GM18951 (cell line): ENCODE data around the gene SLC12A3.

Experiments used
- POLR2A ChIP-seq: IDR thresholded peaks from 4 replicates; pipeline ENCODE4 v1.6.1; 2011; ENCODE audit warnings: mild to moderate bottlenecking; ENCODE audit not compliant: insufficient read length, insufficient read depth; ENCODE audit errors: extremely low read depth
- in situ Hi-C: fragments of 300-500 bp; cut with MboI; formaldehyde crosslinking; loops from one replicate; pipeline ENCODE4 v1.12.0; 2022; ENCODE audit warnings: low sequenced_read_pairs, mixed read lengths, inconsistent platforms; ENCODE audit not compliant: unreplicated experiment

Gene SLC12A3

GRCh38 chr16:56851671-56852400, 13.2 kb upstream of the SLC12A3 start:
- in situ Hi-C loops, result no loop called here
- TF ChIP-seq POLR2A, result no peak

- in situ Hi-C loops, result no loop called here
- no peak for TF ChIP-seq POLR2A
Observed at GRCh38 chr16:56852401-56852730, 12.6 kb upstream of the SLC12A3 start.

- in situ Hi-C loops, result no loop called here
- no peak for TF ChIP-seq POLR2A
Observed at GRCh38 chr16:56852968-56853367, 12.0 kb upstream of the SLC12A3 start.

GRCh38 chr16:56855201-56855600, 9.8 kb upstream of the SLC12A3 start:
- in situ Hi-C loops, result no loop called here

GRCh38 chr16:56855946-56856345, 9.1 kb upstream of the SLC12A3 start:
- no peak for TF ChIP-seq POLR2A
- in situ Hi-C loops, result no loop called here

More at GRCh38 chr16:56855201-56855600, 9.8 kb upstream of the SLC12A3 start:
- no peak for TF ChIP-seq POLR2A

GRCh38 chr16:56856876-56857447, 8.0 kb upstream of the SLC12A3 start:
- in situ Hi-C loops, result no loop called here
- TF ChIP-seq POLR2A, result no peak

- in situ Hi-C loops, result no loop called here
- no peak for TF ChIP-seq POLR2A
Observed at GRCh38 chr16:56858374-56858773, 6.6 kb upstream of the SLC12A3 start.

GRCh38 chr16:56859636-56860035, 5.4 kb upstream of the SLC12A3 start:
- in situ Hi-C loops, result no loop called here
- no peak for TF ChIP-seq POLR2A

- TF ChIP-seq POLR2A, result no peak
- in situ Hi-C loops, result no loop called here
Observed at GRCh38 chr16:56860226-56861020, 4.6 kb upstream of the SLC12A3 start.

GRCh38 chr16:56861092-56861610, 3.9 kb upstream of the SLC12A3 start:
- TF ChIP-seq POLR2A, result no peak
- in situ Hi-C loops, result no loop called here

- in situ Hi-C loops, result no loop called here
- TF ChIP-seq POLR2A, result no peak
Observed at GRCh38 chr16:56861756-56862155, 3.3 kb upstream of the SLC12A3 start.

- in situ Hi-C loops, result no loop called here
- no peak for TF ChIP-seq POLR2A
Observed at GRCh38 chr16:56862776-56863175, 2.2 kb upstream of the SLC12A3 start.

GRCh38 chr16:56865394-56866062, 521 bp downstream of the SLC12A3 start:
- no peak for TF ChIP-seq POLR2A
- in situ Hi-C loops, result loop anchor here (5.0 kb wide), 1 partner anchor 87 kb away; no protein-coding TSS in a partner anchor
